Heart left ventricle (tissue), 13 donors: ENCODE results near the gene MUC6.

Source experiments
- POLR2A ChIP-seq, 2 donors: fragments of 450-650 bp; IDR thresholded peaks; one replicate each; pipeline ENCODE4 v1.6.1; 2017; ENCODE audit warnings: antibody characterized with exemption in 2 of 2, mild to moderate bottlenecking in 2 of 2, moderate library complexity in 2 of 2
- TF ChIP-seq, protein P1 (sequence below), 12 donors: fragments of 200-600 bp; sonication (generic) in 4 of 12; IDR thresholded peaks; one replicate each; pipeline versions ENCODE4 v1.5.0 to v1.8.0; 2018 to 2022; ENCODE audit warnings: antibody characterized with exemption in 12 of 12, mild to moderate bottlenecking in 5 of 12
- donor health status: ischemic (EF 13 %, LVEDD 7.1; RV severe dilation, severe dysfunction).
- donor health status: DM: no; HTN: yes; CAD: no.
- donor health status: DM: no; HTN: no; CAD: no.
- donor health status: ischemic (EF 25% LVEDD 6.9; RV normal size, moderate dysfunction).
- donor health status: ischemic (EF 25% LVEDD 5.7; RV mildly dilated, moderate dysfunction).
- donor health status: ischemic (EF 35%, LVEDD 5.7; RV mildly dilated, moderate dysfunction).
- donor health status: nonischemic (EF 11% LVEDD 7.7; RV severe dilation, severe dysfunction).
- donor health status: DM: yes; HTN: yes; CAD: no.
- donor health status: PGD.
- donor health status: ischemic (EF 29% LVEDD 5.4; RV normal size, mild dysfunction).
- donor health status: nonischemic (EF 23%, LVEDD 6.1; RV moderate dilation, normal function).

GRCh38 chr11:980438-981357, 55.8 kb downstream of the MUC6 start:
- TF ChIP-seq, protein P1, sequence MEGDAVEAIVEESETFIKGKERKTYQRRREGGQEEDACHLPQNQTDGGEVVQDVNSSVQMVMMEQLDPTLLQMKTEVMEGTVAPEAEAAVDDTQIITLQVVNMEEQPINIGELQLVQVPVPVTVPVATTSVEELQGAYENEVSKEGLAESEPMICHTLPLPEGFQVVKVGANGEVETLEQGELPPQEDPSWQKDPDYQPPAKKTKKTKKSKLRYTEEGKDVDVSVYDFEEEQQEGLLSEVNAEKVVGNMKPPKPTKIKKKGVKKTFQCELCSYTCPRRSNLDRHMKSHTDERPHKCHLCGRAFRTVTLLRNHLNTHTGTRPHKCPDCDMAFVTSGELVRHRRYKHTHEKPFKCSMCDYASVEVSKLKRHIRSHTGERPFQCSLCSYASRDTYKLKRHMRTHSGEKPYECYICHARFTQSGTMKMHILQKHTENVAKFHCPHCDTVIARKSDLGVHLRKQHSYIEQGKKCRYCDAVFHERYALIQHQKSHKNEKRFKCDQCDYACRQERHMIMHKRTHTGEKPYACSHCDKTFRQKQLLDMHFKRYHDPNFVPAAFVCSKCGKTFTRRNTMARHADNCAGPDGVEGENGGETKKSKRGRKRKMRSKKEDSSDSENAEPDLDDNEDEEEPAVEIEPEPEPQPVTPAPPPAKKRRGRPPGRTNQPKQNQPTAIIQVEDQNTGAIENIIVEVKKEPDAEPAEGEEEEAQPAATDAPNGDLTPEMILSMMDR (IDR thresholded peaks at IDR 0.05): peak in 2 of 12 donors; percentile 6 to 10
- TF ChIP-seq POLR2A (IDR thresholded peaks at IDR 0.05): no peak
